ENCODE results near the gene FPR1. TPM values are rescaled to one million over a fixed set of nuclear protein-coding genes. Genes with fewer than 3 reads are reported as not detected.

The FPR1 gene
- total RNA-seq, 2 experiments from 2014 or later: 1.2 to 1.9 TPM

- TF ChIP-seq CTCF (IDR thresholded peaks at IDR 0.05): no peak
- H3K27me3 ChIP-seq (ENCODE audit: control insufficient read depth in 1 of 2, insufficient read depth in 2 of 2, low read length in 2 of 2): no peaks in the 10 kb centered on the region
- no peaks in the 10 kb centered on the region for H3K4me1 ChIP-seq (ENCODE audit: insufficient read depth, low read length)
- Mint-ChIP-seq H3K27me3 (peaks cover 29% of the 10 kb centered on the region), H3K9me3 (peaks cover 9% of the 10 kb centered on the region), H3K27ac (no peak overlapping the region), H3K4me1 (ENCODE audit: low read depth) (no peaks in the 10 kb centered on the region), H3K36me3 (ENCODE audit: low read depth) (no peaks in the 10 kb centered on the region), H3K4me3 (no peak overlapping the region)
- ChIA-PET POLR2A (no interaction called here), CTCF (no interaction called here)
- no peaks in the 10 kb centered on the region for H3K36me3 ChIP-seq (ENCODE audit: insufficient read depth, low read length)
- DNase-seq (peak in 1 of 14 experiments; percentile 35), ATAC-seq (ENCODE audit: poor library complexity) (no peak)
- peaks cover 0 to 27% of the 10 kb centered on the region in 2 experiments for H3K9me3 ChIP-seq (ENCODE audit: control insufficient read depth in 1 of 2, insufficient read depth in 1 of 2, low read length in 2 of 2)
- no peak overlapping the region for H3K4me3 ChIP-seq (ENCODE audit: low read length)
- intact Hi-C loops (cut with DNase I, micrococcal nuclease): no loop called here
- H3K27ac ChIP-seq (ENCODE audit: low read depth in 1 of 2, low read length in 2 of 2): no peak overlapping the region
Observed at GRCh38 chr19:51796195-51796679, 44.6 kb upstream of the FPR1 start.

DNA sequence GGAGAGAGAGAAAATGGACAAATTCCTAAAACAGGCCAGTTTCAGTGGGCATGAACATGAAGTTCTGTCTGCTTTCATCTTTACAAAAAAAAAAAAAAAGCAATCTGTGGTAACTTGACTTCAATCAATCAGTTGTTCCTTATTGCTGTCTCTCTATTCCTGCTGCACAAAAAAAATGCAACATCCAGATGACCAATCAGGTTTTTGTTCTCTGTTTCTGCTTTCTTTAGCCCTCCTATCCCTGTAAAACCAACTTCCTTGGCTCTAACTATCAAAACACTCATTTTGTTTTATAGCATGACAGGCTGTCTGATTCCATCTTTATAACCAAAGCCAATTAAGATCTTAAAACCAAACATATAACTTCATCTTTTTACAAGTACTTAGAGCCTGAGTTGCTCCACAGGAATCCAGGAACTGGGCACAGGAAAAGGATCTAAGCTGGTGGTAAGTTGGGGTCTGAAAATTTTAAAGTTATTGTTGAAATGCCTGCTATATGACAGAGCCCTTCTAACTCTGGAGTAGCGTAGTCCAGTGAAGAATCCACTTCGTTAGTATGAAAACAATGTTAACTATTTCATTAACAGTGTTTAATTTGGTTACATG is 43.3 kb upstream of the FPR1 start, which contains the start of gene FPR3:
TSS of gene FPR3 (plus strand) at position 273 of the 606 bp plus-strand sequence. CDS start 28,592 bp downstream, outside the sequence.
- ChIA-PET CTCF (no interaction called here), POLR2A (no interaction called here)
- no peaks in the 10 kb centered on the region for H3K36me3 Mint-ChIP-seq (ENCODE audit: low read depth)
- intact Hi-C loops (cut with DNase I, micrococcal nuclease): no loop called here
- H3K4me1 ChIP-seq (ENCODE audit: insufficient read depth, low read length): no peaks in the 10 kb centered on the region
- TF ChIP-seq CTCF (IDR thresholded peaks at IDR 0.05): no peak
- H3K27me3 Mint-ChIP-seq: peaks cover 29% of the 10 kb centered on the region
- H3K4me3 ChIP-seq (ENCODE audit: low read length): no peak within 1 kb of the TSS
- no peaks in the 10 kb centered on the region for H3K4me1 Mint-ChIP-seq (ENCODE audit: low read depth)
- no peaks in the 10 kb centered on the region for H3K36me3 ChIP-seq (ENCODE audit: insufficient read depth, low read length)
- peaks cover 9% of the 10 kb centered on the region for H3K9me3 Mint-ChIP-seq
- ATAC-seq (ENCODE audit: poor library complexity) (no peak), DNase-seq (no peak)
- peaks cover 0 to 22% of the 10 kb centered on the region in 2 experiments for H3K9me3 ChIP-seq (ENCODE audit: control insufficient read depth in 1 of 2, insufficient read depth in 1 of 2, low read length in 2 of 2)
- H3K27ac Mint-ChIP-seq: no peak within 1 kb of the TSS
- no peaks in the 10 kb centered on the region for H3K27me3 ChIP-seq (ENCODE audit: control insufficient read depth in 1 of 2, insufficient read depth in 2 of 2, low read length in 2 of 2)
- no peak within 1 kb of the TSS for H3K27ac ChIP-seq (ENCODE audit: low read depth in 1 of 2, low read length in 2 of 2)
- H3K4me3 Mint-ChIP-seq: no peak within 1 kb of the TSS

DNA sequence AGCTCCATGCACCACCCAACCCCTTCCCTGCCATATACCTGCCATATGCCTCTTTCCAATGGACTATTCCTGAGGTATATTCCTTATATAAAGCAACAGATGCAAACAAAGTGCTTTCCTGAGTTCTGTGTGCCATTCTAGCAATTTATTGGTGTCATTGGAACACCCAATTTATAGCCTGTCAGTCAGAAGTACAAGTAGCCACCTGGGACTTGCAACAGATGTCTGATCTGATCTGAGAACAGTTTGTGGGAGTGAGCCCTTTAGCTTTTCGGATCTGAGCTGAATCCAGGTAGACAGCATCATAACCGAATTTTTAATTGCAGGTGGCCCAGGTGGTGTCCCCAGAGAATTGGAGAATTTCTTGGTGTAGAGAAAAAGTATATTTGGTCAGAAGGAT is 42.3 kb upstream of the FPR1 start:
- CTCF ChIA-PET: no interaction called here

More for the DNA sequence above, 42.3 kb upstream of the FPR1 start:
- Mint-ChIP-seq H3K36me3 (ENCODE audit: low read depth) (no peaks in the 10 kb centered on the region), H3K9me3 (peaks cover 9% of the 10 kb centered on the region), H3K4me1 (ENCODE audit: low read depth) (no peaks in the 10 kb centered on the region), H3K27ac (no peak overlapping the region), H3K4me3 (no peak overlapping the region), H3K27me3 (peaks cover 27% of the 10 kb centered on the region)
- ATAC-seq (ENCODE audit: poor library complexity) (no peak), DNase-seq (no peak)
- POLR2A ChIA-PET: no interaction called here
- TF ChIP-seq CTCF (IDR thresholded peaks at IDR 0.05): no peak
- Histone ChIP-seq H3K27ac (ENCODE audit: low read depth in 1 of 2, low read length in 2 of 2) (no peak overlapping the region), H3K4me3 (ENCODE audit: low read length) (no peak overlapping the region), H3K9me3 (ENCODE audit: control insufficient read depth in 1 of 2, insufficient read depth in 1 of 2, low read length in 2 of 2) (peaks cover 0 to 19% of the 10 kb centered on the region in 2 experiments), H3K36me3 (ENCODE audit: insufficient read depth, low read length) (no peaks in the 10 kb centered on the region), H3K27me3 (ENCODE audit: control insufficient read depth in 1 of 2, insufficient read depth in 2 of 2, low read length in 2 of 2) (peaks cover 0 to 4% of the 10 kb centered on the region in 2 experiments), H3K4me1 (ENCODE audit: insufficient read depth, low read length) (no peaks in the 10 kb centered on the region)
- intact Hi-C loops (cut with DNase I, micrococcal nuclease): no loop called here
